ENCODE measurements around the gene PNKD. TPM values are rescaled to one million over a fixed set of nuclear protein-coding genes. Genes with fewer than 3 reads are reported as not detected.
"Not testable (repeated sequence)": the region's sequence is repeated elsewhere in the genome, so short reads cannot be mapped to it uniquely, and the experiment has no call there.

PNKD gene
- total RNA-seq, 4 donors from 2014 or later = 20.1 to 35.8 (median 31.9) TPM

- ATAC-seq (no peak), DNase-seq (no peak)
- in situ Hi-C loops (cut with MboI; ENCODE audit: low sequenced_read_pairs in 4 of 4) = loop anchor here in 1 of 4 donors (25.0 kb wide), 1 partner anchor 150 kb away; no protein-coding TSS in a partner anchor
- no peaks in the 10 kb centered on the region for H3K9me3 ChIP-seq
- H3K27ac ChIP-seq = no peak overlapping the region
- no peak overlapping the region for H3K4me3 ChIP-seq
- no peaks in the 10 kb centered on the region for H3K27me3 ChIP-seq
- no peaks in the 10 kb centered on the region for H3K4me1 ChIP-seq
- intact Hi-C loops (cut with DNase I; ENCODE audit: low total_unique reads) = no loop called here
- no peak for TF ChIP-seq CTCF (IDR thresholded peaks at IDR 0.05 in 4 of 5, conservative IDR thresholded peaks at IDR 0.05 in 1 of 5)
- no peak for TF ChIP-seq POLR2A (IDR thresholded peaks at IDR 0.05)
- H3K36me3 ChIP-seq = no peaks in the 10 kb centered on the region
These were observed 42.0 kb downstream of the PNKD start for GRCh38 chr2:218312267-218312756.

- in situ Hi-C loops (cut with MboI; ENCODE audit: low sequenced_read_pairs in 4 of 4) (loop anchor here in 1 of 4 donors (25.0 kb wide), 1 partner anchor 149 kb away; no protein-coding TSS in a partner anchor), intact Hi-C loops (cut with DNase I; ENCODE audit: low total_unique reads) (no loop called here)
- H3K27ac ChIP-seq = no peak overlapping the region
- no peaks in the 10 kb centered on the region for H3K27me3 ChIP-seq
- H3K9me3 ChIP-seq = no peaks in the 10 kb centered on the region
- no peak for ATAC-seq
- H3K36me3 ChIP-seq = no peaks in the 10 kb centered on the region
- DNase-seq = no peak
- H3K4me1 ChIP-seq = no peaks in the 10 kb centered on the region
- H3K4me3 ChIP-seq = no peak overlapping the region
- TF ChIP-seq CTCF (IDR thresholded peaks at IDR 0.05 in 4 of 5, conservative IDR thresholded peaks at IDR 0.05 in 1 of 5) (no peak), POLR2A (IDR thresholded peaks at IDR 0.05) (no peak)
These were observed 43.0 kb downstream of the PNKD start for GRCh38 chr2:218313356-218313755.

GRCh38 chr2:218314764-218315163, 44.4 kb downstream of the PNKD start:
- DNase-seq; H3K4me1 ChIP-seq; H3K9me3 ChIP-seq; intact Hi-C loops (cut with DNase I; ENCODE audit: low total_unique reads); H3K27ac ChIP-seq; H3K27me3 ChIP-seq; H3K36me3 ChIP-seq; ATAC-seq; H3K4me3 ChIP-seq: not testable (repeated sequence)
- in situ Hi-C loops (cut with MboI; ENCODE audit: low sequenced_read_pairs in 4 of 4) = loop anchor here in 2 of 4 donors (5.0 to 25.0 kb wide), 2 partner anchors 68 to 148 kb away; partner anchors contain the start of gene SLC11A1 (in 1 of the 2)

GRCh38 chr2:218315397-218315796, 45.1 kb downstream of the PNKD start:
- DNase-seq (no peak), ATAC-seq (no peak)
- no peak overlapping the region for H3K4me3 ChIP-seq
- TF ChIP-seq CTCF (IDR thresholded peaks at IDR 0.05 in 4 of 5, conservative IDR thresholded peaks at IDR 0.05 in 1 of 5) (no peak), POLR2A (IDR thresholded peaks at IDR 0.05) (no peak)
- in situ Hi-C loops (cut with MboI; ENCODE audit: low sequenced_read_pairs in 4 of 4) = loop anchor here in 2 of 4 donors (5.0 to 25.0 kb wide), 2 partner anchors 67 to 147 kb away; partner anchors contain the start of gene SLC11A1 (in 1 of the 2)
- no peaks in the 10 kb centered on the region for H3K4me1 ChIP-seq
- H3K27ac ChIP-seq = no peak overlapping the region
- no peaks in the 10 kb centered on the region for H3K9me3 ChIP-seq
- no peaks in the 10 kb centered on the region for H3K27me3 ChIP-seq
- no peaks in the 10 kb centered on the region for H3K36me3 ChIP-seq
- intact Hi-C loops (cut with DNase I; ENCODE audit: low total_unique reads) = no loop called here

GRCh38 chr2:218317303-218317630, 46.9 kb downstream of the PNKD start:
- ATAC-seq (no peak), DNase-seq (no peak)
- H3K9me3 ChIP-seq = no peaks in the 10 kb centered on the region
- no peak for TF ChIP-seq CTCF (IDR thresholded peaks at IDR 0.05 in 4 of 5, conservative IDR thresholded peaks at IDR 0.05 in 1 of 5)
- no peak for TF ChIP-seq POLR2A (IDR thresholded peaks at IDR 0.05)
- intact Hi-C loops (cut with DNase I; ENCODE audit: low total_unique reads) = no loop called here
- H3K4me1 ChIP-seq = no peaks in the 10 kb centered on the region
- no peak overlapping the region for H3K27ac ChIP-seq
- H3K4me3 ChIP-seq = no peak overlapping the region
- no peaks in the 10 kb centered on the region for H3K36me3 ChIP-seq
- no peaks in the 10 kb centered on the region for H3K27me3 ChIP-seq
- in situ Hi-C loops (cut with MboI; ENCODE audit: low sequenced_read_pairs in 4 of 4) = loop anchor here in 2 of 4 donors (5.0 to 25.0 kb wide), 2 partner anchors 65 to 145 kb away; partner anchors contain the start of gene SLC11A1 (in 1 of the 2)
